ENCODE data around the gene ZNF365.

The ZNF365 gene

DNA sequence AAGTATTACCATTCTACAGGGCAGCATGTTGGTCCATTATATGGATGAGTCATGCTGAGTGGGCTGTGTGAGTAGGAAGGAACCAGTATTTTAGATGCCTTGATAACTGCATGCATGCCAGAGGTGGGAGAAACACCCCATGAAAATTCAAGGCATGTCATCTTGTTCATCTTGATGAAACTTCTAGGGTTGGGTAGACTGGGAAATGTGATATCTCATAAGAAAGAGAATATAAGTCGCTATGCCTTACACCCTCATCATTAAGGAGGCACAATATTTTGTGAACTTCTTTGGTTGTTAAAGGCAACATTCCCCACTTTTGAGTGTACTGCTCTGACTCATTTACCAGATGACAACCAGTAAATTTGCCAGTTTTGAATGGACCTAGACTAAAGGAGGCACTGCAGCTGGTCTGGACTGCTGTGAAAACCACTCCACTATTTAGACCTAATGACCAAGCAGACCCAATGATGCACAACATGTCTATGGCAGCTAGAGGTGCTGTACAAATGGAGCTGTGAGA, 48.0 kb downstream of the ZNF365 start:
- no peak for DNase-seq (ENCODE audit: low spot score)

DNA sequence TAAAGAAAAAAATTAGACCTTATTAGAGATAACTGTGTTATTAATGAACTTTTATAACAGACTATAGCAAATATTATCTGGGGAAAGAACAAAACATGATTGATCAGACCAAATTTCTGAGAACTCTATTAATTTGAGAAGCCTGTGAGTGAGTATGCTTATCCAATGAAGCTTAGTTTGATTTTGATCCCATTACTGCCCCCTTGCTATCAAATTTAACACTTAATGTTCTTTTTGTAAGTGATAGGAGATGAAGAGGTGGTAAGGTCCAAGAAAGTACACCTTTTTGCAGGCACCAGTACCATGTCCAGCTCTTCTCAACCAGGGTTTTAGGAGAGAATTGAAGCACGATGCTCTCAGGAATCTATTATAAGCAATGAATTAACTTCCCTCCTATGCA, 49.9 kb downstream of the ZNF365 start:
- no peak for DNase-seq (ENCODE audit: low spot score)

DNA sequence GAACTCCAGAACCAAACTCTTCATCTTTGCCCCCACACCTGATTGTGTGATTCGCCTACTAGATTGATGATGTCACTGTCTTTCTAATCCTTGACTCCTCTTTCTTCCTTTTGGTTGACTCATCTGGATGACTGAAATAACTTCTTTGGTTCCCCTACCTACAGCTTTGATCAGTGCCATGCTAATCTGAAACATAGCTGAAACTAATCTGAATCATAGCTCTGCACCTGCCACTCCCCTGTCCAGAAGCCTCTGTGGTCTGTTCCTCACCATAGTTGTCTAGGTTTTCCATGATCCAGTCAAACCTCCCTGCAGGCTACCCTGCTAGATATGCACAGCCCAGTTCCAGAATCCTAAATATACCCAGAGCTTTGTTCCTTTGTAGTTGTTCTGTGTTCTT, 51.9 kb downstream of the ZNF365 start:
- no peak for DNase-seq (ENCODE audit: low spot score)

- DNase-seq (ENCODE audit: low spot score) = no peak
Measured at GRCh38 chr10:62426600-62426999, 52.4 kb downstream of the ZNF365 start.

- DNase-seq (ENCODE audit: low spot score) = no peak
Measured at GRCh38 chr10:62430881-62431280, 56.7 kb downstream of the ZNF365 start.

DNA sequence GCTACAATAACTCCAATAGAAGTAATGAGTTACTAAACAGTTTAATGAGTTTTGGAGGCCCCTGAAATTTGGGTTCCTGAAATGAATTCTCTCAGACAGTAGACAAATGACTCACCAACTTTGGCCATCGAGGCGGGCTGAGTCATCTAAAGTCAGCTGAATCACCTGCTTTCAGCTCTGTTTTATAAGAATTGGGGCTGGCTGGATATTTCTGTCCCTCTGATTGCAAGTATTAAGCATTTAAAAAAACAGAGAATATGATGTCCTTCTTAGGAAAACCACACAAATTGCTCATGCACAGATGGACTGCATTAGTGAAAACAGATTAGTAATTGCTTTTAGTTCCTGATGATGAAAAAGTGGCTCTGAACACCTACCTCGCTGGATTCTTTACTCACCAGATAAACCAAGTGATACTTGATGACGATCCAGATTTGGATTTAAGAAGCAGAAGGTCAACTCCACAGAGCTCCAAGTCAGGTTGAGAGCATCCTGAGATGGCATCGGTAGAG, 59.1 kb downstream of the ZNF365 start:
- no peak for DNase-seq (ENCODE audit: low spot score)

GRCh38 chr10:62433901-62434300, 59.7 kb downstream of the ZNF365 start:
- no peak for DNase-seq (ENCODE audit: low spot score)

DNA sequence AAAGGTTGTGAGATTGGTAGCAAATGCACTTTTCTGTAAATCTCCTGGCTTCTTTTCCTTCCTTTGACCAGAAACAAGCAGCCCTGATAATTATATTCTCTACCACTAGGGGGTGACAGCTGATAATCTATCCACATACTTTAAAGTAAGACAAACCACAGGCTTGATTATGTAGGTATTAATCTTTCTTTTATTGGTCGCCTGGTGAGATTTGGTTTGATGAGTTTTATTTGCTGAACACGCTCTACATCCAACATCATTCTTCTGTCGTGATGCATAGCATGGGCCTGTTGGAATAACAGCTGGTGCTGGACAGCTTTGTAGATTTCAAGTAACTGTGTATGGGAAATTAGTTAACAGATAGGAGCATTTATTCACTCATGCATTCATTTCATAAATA, 63.5 kb downstream of the ZNF365 start:
- DNase-seq (ENCODE audit: low spot score) = no peak

- DNase-seq (ENCODE audit: low spot score) = no peak
Measured at GRCh38 chr10:62442006-62442405, 67.8 kb downstream of the ZNF365 start.

DNA sequence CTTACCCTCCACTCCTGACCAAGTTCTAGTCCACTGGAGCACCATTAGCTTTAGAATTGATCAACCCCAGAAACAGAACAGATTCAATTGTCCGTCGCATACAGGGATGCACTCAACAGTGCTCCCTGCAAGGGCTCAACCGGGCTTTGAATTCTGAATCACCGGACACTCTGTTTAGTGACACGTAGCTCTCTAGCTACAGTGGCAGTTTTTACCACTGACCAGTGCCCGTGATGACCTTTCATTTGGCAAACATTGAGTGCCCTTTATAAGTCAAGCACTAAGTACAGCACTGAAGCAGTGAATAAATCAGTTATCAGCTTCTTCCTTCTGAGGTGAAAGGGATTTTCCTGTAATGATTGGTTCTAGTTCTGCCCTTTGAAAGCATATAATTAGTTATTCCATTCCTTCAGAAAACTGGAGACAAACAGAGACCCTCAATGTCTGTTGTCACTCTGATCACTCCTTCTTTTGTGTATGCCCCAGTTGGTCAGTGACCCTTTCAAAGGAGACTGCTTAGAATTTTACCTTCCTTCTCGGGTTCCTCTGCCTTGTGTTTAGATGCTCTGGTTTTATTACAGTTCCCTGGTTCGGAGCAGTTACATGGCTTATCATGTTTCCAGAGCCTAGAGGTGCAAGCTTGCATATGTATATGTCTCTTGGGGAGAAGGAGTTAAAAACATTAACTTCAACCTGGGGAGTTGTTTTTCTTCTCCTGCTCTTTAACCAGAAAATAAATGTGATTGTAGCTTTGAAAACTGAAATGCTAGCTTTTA, 68.9 kb downstream of the ZNF365 start:
- DNase-seq (ENCODE audit: low spot score) = no peak

DNA sequence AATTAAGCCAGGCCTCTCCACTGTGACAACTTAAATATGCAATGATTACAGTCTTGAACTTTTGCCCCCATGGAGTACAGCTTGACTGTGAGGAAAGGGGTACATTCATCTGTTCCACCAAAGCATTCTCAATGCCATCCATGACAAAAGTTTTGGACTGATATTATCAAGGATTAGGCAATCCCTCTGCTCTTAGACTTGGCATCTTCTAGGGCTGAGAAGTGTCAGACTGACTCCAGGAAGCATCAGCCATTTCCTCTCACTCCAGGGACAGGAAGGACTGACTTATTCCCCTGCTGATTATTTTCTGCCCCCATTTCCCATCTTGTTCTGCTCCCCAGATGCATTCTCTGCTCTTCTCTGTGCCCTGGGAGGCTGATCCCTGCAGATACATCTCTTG, 69.7 kb downstream of the ZNF365 start:
- no peak for DNase-seq (ENCODE audit: low spot score)

GRCh38 chr10:62446627-62447026, 72.5 kb downstream of the ZNF365 start:
- DNase-seq (ENCODE audit: low spot score) = no peak

DNA sequence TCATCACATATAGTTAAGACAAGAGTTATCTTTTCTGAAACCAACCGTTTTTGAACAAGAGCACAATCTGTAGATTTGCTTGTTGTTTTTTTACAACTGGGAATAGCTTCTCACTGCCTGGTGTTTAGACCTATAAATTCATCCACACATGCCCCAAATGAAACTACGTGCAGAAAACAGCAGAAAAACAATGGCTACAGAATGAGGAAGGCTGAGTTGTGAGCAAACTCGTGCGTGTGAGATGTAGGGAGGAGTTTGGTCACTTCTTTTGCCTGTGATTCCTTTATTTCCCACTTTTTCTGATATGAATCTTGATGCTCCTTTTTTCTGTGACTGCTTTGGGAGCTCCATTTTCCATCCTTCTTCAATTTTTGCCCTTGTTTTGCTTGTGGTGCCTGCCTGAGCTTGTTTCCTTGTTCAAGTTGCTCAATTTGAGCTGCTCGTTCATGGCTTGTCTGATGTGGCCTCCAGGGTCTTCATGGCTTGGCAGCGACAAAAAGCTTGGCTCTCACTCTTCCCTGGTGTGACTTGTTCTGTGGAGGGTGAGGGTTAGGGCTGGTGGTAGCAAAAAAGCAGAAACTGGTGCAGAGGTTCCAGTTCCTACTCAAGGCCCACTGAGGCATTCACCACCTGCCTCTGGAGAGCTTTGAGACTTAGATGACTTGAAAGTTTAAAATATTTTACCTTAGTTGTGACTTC, 76.9 kb downstream of the ZNF365 start:
- DNase-seq (ENCODE audit: low spot score) = no peak

GRCh38 chr10:62451611-62451975, 77.4 kb downstream of the ZNF365 start:
- no peak for DNase-seq (ENCODE audit: low spot score)
